BJ (cell line): ENCODE data around the gene GIGYF2. TPM values are rescaled to one million over a fixed set of nuclear protein-coding genes. Genes with fewer than 3 reads are reported as not detected.

Source experiments
- CTCF ChIA-PET: fragments of 350-600 bp; formaldehyde crosslinking; extraction: SDS; loops from one replicate; lab custom pipeline; 2021; ENCODE audit warnings: antibody characterized with exemption, inconsistent platforms; lab: Yijun Ruan, JAX
- POLR2A ChIA-PET: fragments of 300-600 bp; sonication (Branson Sonifier 250); formaldehyde crosslinking; extraction: SDS; loops from one replicate; lab custom pipeline; 2021; ENCODE audit warnings: antibody characterized with exemption; lab: Charles Lee
- DNase-seq: peaks from one replicate; pipeline ENCODE4 v3.0.0-alpha.2; 2011; ENCODE audit warnings: low read depth
- H3K27me3 ChIP-seq: 2 replicates; pipeline ENCODE4 v1.6.0; 2011; ENCODE audit warnings: low read length; ENCODE audit not compliant: control insufficient read depth, insufficient read depth
- H3K36me3 ChIP-seq: 2 replicates; pipeline ENCODE4 v1.5.1; 2011; ENCODE audit warnings: low read length; ENCODE audit not compliant: control insufficient read depth, insufficient read depth
- H3K4me3 ChIP-seq: 2 replicates; pipeline ENCODE4 v1.5.1; 2011; ENCODE audit warnings: low read depth, mild to moderate bottlenecking, control low read depth, low read length
- polyA plus RNA-seq: library from polyadenylated mRNA; depleted of rRNA; stranded (reverse); fragments of >200 nt; gene quantifications from 2 replicates; pipeline ENCODE4 v1.2.3, GENCODE V29; 2011
- TF ChIP-seq, protein P1 (sequence below): IDR thresholded peaks from 2 replicates; pipeline ENCODE4 v1.5.1; 2011; ENCODE audit warnings: low read depth, mild to moderate bottlenecking, control low read depth, inconsistent platforms, low read length, moderate library complexity; ENCODE audit not compliant: insufficient read depth

Gene GIGYF2
- polyA plus RNA-seq, 1 experiment = 28.0 TPM

DNA sequence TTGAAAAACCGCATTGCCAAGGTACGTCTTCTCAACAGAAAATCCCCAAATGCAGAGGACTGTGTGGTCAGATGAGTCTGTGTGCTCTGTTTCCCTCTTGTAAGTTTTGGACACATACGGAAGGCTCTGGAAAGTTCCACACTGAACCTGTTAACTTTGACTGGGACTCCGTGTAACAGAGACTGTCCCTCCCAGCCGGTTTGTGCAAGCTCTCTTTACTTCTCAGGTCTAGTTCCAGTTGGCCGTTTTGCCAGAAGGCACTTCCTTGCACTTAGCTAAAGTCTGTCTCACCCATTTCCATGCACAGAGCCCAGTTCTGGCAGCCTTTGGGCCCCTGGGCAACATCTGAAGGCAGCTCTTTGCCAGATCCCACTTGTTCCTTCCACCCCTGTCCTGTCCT is 41.7 kb upstream of the GIGYF2 start:
- no peaks in the 10 kb centered on the region for H3K36me3 ChIP-seq
- H3K27me3 ChIP-seq = no peaks in the 10 kb centered on the region
- ChIA-PET POLR2A (no interaction called here), CTCF (interaction anchor here (0.9 kb wide), 1 partner anchor 11 kb away, joined by 3 read pairs; no protein-coding TSS in a partner anchor)
- DNase-seq = no peak
- TF ChIP-seq, protein P1, sequence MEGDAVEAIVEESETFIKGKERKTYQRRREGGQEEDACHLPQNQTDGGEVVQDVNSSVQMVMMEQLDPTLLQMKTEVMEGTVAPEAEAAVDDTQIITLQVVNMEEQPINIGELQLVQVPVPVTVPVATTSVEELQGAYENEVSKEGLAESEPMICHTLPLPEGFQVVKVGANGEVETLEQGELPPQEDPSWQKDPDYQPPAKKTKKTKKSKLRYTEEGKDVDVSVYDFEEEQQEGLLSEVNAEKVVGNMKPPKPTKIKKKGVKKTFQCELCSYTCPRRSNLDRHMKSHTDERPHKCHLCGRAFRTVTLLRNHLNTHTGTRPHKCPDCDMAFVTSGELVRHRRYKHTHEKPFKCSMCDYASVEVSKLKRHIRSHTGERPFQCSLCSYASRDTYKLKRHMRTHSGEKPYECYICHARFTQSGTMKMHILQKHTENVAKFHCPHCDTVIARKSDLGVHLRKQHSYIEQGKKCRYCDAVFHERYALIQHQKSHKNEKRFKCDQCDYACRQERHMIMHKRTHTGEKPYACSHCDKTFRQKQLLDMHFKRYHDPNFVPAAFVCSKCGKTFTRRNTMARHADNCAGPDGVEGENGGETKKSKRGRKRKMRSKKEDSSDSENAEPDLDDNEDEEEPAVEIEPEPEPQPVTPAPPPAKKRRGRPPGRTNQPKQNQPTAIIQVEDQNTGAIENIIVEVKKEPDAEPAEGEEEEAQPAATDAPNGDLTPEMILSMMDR = no peak
- H3K4me3 ChIP-seq = no peak overlapping the region

DNA sequence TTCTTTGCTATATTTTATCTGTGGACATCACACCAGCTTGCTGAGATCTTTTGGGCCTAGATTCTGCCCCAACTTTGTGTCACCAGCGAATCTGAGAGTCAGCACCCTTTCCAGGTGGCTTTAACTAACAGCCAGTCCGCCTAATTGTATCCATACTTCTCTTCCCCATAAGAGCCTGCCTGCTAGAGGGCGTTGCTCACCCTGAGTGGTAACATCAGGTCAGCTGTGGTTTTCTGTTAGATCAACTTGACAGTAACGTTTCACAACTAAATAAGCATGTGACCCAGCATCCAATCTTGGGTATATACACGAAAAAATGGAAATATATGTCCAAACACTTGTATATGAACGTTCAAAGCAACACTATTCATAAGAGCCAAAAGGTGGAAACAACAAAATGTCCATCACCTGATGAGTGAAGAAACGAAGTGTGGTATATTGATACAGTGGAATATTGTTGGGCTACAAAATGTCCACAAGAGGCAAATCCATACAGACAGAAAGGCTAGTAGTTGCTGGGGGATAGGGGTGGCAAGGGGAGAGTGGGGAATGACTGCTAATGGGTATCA is 38.8 kb upstream of the GIGYF2 start:
- ChIA-PET CTCF (interaction anchor here (1.2 to 1.3 kb wide), 2 partner anchors 46 to 53 kb away, joined by 3 to 4 read pairs; no protein-coding TSS in a partner anchor), POLR2A (no interaction called here)
- Histone ChIP-seq H3K27me3 (no peaks in the 10 kb centered on the region), H3K4me3 (no peak overlapping the region), H3K36me3 (no peaks in the 10 kb centered on the region)
- no peak for DNase-seq
- TF ChIP-seq, protein P1 = peak; percentile 10; the same call in 1 of the 2 replicates

GRCh38 chr2:232659359-232659758 is 37.8 kb upstream of the GIGYF2 start:
- ChIA-PET CTCF (no interaction called here), POLR2A (no interaction called here)
- DNase-seq = peak; percentile 8
- no peak overlapping the region for H3K4me3 ChIP-seq
- TF ChIP-seq, protein P1 = no peak
- no peaks in the 10 kb centered on the region for H3K36me3 ChIP-seq
- no peaks in the 10 kb centered on the region for H3K27me3 ChIP-seq

GRCh38 chr2:232662486-232663260 is 34.5 kb upstream of the GIGYF2 start:
- H3K4me3 ChIP-seq = no peak overlapping the region
- TF ChIP-seq, protein P1 = no peak
- POLR2A ChIA-PET = no interaction called here

DNA sequence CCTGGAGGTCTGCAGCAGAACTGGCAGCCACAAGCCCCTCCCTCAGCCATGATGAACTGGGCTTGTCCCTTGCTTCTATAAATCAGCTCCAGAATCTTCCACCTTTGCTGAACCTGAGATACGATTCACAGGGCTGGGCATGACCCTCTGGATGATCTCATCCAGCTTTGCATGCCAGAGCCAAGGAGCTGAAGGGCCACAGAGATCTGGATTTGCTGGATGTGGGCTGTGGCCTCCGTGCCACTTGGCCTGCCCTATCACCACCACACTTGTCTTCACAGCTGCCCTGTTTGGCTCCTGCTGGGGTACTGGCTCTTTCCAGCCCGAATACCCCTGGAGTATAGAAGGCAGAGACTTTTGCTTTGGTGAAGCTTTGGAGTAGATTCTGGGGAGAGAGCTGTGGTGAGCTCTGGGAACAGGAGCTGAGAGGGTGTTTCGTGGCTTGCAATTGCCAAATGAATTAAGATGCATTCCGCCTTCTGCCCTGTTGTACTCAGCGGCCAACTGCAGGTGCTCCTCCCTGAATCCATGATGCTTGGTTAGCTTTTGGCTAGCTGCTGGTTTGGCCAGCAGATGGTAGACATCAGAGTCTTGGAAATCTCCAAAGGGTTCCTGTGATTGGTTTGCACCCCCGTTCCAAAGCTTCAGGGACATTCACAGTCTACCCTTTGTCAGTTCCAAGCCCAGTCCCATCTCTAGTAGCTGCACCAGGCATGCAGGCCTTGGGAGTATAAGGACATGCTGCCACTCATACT is 30.9 kb upstream of the GIGYF2 start:
- POLR2A ChIA-PET = no interaction called here
- Histone ChIP-seq H3K27me3 (no peaks in the 10 kb centered on the region), H3K4me3 (no peak overlapping the region), H3K36me3 (no peaks in the 10 kb centered on the region)
- no peak for DNase-seq
- CTCF ChIA-PET = interaction anchor here (0.6 to 4.7 kb wide), 7 partner anchors 8 to 61 kb away, joined by 3 to 34 read pairs (median 3); no protein-coding TSS in a partner anchor
- TF ChIP-seq, protein P1 = no peak

More at GRCh38 chr2:232662486-232663260, 34.5 kb upstream of the GIGYF2 start:
- Histone ChIP-seq H3K36me3 (no peaks in the 10 kb centered on the region), H3K27me3 (no peaks in the 10 kb centered on the region)
- no peak for DNase-seq
- CTCF ChIA-PET = interaction anchor here (1.5 kb wide), 1 partner anchor 51 kb away, joined by 5 read pairs; no protein-coding TSS in a partner anchor
